ENCODE results near the gene MAPK12.

MAPK12 gene

DNA sequence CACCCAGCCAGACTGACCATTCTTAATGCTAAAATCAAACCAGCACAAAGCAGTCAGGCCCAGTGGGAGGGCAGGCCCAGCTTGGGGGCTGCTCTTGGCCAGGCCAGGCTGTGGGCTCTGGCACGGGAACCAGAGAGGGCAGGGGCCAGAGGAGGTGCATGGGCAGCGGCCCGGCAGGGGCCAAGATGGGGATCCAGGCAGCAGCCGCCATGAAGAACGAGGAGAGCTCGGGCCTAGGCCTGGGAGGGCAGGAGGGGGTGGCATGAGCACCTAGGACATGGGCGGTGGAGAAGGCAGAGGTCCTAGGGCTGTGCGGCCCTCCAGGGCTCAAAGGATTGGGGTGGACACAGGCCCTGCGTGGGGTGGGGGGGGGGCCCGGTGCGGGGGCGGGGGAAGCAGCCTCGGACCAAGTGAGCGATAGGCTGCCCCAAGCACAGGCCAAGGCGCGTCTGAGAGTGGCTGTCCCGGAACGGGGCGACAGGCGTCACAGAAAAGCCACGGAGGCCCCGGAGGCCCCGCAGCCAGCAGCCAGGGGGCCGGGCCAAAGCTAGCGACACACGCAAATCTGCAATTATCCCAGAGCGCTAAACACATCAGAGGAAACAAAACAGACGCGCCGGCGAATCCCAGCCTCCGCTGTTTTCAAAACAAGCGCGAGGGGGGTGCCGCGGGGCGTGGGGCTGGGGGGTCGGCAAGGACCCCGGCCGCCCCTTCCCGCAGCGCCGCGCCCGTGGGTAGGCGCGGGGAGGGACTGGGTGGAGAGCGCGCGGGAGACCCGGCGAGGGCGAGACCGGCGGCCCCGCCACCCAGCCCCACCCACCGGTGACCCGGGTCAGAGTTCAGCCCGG is 37.7 kb upstream of the MAPK12 start:
- DNase-seq = no peak

DNA sequence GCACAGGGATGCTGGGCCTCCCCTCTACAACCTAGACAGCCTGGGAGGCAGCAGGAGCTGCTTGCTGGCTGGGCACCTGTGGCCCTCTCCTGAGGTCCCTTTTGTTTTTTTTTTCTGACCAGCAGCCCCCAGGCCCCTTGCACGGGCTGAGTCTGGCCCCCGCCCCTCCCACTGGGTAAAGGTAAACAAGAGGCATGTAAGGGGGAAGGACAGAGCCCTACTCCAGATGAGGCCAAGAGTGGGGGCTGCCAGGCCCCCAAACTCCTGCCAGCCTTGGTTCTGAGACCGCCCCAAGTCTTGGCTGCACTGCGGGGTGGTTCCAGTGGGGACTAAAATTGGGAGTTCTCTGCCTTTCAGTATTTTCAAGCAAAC is 36.8 kb upstream of the MAPK12 start:
- no peak for DNase-seq

DNA sequence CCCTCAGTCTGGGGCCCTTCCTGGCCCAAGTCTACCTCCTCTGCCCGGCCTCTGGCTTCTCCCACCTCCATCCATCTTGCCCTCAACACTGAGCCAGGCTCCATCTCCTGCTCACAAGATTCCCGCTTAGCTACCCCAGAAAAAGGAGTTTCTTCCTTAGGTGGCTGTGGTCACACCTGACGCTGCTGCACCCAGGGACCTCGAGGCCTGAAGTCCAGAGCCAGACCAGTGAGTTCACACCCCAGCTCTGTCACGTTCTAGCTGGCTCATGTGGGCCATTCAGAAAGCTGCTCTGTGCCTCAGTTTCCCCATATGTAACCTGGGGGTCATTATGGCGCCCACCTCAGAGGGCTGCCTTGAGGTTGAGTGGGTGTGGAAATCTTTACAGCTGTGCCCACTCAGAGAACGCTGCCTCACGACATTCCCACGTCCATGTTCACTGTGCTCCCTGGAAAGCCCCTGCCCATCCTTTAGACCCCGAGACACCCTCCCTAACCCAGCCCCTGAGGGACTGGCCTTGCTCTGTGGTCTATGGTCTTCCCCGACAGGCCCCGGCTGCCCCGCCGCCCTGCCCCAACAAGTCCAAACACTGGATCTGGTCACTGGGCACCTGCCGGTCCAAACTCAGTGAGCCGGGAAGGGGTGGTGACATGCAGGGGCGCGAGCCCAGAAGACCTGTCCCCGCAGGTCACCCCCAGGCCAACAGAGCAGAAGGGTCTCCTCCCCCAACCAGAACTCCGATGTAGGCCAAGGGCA is 36.2 kb upstream of the MAPK12 start:
- DNase-seq = no peak

DNA sequence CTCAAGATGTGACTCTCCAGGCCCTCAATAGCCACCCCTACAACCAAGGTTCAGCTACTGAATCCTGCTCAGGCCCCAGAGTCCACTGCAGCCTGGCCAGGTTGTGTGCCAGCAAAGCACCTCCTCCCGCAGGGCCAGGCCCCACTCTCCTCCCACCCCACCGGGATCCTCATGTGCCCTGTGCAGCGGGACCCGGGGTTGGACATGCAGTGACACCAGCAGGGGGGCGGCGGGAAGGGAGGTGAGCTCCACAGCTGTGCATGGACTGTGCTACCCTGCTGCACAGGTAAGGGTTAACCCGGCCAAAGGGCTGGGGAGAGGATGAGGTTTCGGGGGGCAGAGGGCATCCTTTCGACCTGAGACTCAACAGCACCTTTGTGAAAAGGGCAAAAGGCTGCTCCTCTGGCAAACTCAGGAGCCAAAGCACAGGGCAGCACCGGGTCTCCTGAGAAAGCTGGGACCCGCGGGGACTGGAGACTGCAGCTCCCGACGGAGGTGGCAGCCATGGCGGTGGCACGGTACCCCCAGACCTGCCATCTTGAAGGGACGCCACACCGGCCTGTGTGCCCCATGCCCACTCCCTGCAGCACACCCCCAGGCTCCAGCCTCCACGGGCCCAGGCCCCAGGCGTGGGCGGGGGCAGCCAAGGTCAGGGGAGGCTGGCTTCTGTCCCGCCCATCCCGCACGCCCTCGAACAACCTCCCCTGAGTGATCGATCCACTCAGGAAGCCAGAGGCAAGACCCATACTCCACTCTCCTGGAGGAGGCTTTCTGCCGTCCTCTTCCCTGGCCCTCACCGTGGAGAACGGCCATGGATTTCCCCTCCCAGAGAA is 35.4 kb upstream of the MAPK12 start:
- no peak for DNase-seq

DNA sequence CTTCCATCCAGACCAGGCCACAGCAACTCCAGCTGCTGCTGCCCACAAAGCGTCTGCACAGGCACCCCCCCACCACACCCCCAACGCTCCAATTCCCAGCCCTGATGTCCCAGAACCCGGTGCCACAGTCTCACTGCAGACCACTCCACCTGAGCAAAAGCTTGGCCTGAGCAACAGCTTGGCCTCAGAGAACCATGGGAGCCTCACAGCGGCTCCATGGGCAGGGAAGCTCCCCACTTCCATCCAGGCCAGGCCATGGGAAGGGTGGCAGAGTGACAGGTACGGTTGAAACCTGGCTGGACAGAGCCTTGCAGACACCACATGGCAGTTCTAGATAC is 32.8 kb upstream of the MAPK12 start:
- DNase-seq = no peak

DNA sequence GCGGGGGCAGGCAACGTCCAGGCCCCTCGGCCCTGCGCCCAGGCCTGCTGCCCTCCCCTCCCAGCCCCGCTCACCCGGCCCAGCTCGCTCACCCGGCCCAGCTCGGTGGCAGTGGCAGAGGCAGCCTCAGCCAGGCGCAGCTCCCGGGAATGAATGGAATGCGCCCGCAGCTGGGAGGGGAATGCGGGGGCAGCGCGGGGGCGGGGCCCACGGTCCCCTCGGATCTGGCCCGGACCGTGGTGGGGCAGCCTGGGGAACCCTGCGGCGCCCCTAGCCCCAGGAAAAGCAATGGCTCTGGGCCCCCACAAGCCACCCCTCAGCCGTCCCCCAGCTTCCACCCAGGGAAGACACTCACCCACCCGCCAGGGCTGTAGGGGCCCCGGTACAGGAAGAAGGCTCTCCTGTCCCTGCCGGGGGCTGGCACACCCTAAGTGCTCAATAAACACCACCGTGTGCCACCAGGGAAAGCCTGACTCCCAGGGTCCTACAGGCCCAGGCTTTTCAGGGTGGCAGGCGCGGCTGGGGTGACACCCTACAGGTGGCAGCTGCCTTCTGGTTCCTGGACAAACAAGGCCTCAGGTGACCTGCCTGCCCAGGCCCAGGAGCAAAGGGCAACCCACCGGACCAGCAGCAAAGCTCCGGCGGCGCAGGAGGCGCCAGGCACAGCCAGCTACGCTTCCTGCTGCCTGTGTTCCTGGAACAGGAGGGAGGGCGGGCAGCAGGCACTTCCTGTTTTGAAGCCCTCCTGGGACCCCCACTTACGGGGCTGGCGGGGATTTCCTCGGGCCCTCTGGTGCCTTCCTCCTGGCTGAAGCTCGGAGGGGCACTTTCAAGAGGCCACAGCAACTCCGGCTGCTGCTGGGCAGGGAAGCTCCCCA is 32.2 kb upstream of the MAPK12 start:
- DNase-seq = no peak

DNA sequence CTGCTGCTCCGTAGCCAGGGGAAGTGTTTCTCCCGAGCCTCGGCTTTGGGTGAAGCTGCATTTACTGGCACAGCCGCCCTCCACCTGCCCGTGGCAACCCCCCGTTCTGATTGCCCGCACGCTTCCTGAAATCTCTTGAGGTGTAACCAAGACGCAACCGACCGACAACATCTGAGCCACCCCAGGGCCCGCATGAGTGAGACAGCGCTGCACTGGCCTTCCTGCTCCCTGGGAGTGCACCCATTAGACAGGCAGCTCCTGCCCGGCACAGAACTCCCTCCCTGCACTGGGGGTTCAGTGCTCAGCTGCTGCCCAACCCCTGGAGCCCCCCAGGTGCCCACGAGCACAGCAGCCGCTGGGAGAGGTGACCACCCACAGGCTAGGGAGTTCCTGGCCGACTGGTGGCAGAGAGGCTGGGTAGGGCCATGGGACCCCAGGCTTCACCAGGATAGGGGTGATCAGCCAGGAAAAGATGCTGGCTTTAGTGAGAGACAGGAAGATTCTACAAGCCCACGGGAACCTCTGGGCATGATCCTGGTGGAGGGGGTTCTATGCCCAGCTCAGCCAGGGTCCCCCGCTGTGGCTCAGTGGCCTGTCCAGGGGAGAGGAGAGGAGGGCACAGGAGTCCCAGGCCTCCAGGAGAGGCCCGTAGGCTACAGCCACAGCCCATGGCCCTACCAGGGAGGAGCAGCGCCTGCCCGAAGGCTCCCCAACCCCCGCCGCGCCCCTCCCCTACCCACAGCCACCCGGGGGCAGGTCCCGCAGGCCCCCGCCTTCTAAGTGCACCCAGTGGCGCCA is 31.4 kb upstream of the MAPK12 start:
- DNase-seq = no peak

DNA sequence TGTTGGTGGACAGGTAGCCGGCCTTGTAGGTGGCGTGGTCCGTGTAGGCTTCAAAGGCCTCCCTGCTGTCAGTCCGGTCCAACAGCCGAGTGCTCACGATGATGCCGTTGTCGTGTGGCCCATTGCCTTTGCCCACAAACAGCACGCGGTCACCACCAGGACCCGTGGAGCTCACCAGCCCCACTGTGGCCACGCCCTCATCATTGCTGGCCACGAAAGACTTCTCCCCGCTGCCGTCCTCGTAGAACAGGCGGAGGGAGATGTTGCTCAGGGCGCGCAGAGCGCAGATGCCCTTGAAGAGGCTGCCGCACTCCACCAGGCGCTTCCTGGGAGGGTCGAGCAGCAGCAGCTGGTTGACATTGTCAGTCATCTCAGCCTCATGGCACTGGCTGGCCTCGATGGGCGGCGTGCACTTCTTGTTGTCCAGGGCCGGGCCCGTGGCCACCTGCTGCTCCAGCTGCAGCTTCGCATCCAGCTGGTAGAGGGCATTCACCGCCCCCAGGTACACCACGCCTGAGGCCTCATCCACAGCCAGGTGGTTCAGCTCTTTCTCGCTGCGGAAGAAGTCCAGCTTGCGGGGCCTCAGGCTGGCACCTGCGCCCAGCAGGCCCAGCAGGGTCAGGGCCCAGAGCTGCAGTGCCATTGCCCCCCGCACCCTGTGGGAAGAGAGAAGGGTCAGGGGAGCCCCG is 28.6 kb upstream of the MAPK12 start:
- DNase-seq = no peak

DNA sequence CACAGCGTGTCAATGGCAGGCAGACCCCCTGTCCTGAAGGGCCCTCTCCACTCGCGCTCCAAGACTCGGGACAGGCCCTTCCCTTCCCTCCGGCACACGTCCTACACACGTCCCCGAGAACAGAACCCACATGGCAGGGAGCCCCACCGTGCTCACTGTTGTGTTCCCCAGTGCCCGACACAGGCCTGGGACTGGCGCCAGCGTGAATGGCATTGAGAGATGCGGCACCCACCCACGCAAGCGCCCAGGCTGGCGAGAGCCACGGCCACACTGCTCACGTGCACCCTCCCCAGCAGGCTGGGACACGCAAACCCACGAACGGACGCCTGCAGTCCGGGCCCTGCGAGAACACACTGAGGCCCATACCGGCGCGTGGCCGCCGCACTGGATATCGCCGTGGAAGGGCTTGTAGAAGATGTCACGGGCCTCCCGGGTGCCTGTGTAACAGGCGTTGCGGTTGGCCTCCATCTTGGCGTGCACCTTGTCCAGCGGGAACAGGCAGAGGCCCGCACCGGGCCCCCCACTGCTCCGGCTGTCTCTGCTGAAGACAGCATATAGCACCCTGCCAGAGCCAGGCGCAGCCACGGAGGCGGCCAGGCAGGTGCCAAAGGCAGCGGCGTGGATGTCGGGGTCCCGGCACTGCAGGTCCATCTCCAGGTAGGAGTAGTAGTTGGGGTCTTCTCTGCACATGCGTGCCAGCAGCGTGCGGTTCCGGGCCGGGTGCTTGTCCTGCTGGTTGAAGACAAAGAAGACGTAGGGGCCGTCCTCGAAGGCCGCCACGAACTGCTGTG is 27.9 kb upstream of the MAPK12 start:
- DNase-seq = no peak

DNA sequence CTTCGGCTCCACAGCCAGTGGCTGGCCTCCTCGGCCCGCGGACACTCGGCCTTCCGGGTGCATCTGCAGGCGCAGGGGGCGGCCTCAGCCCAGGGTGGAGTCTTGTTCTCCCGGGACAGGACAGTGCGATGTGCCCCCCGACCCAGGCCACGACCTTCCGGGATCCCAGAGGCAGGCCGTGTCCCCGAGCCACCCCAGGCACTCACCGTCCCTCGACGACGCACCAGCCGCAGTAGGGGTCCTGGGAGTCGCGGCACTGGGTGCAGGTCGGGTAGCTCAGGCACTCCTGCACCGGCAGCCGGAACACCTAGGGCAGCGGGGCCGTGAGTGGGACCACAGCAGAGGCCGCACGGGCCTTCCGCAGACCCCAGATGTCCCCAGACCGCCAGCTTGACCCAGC is 26.2 kb upstream of the MAPK12 start:
- DNase-seq = no peak

DNA sequence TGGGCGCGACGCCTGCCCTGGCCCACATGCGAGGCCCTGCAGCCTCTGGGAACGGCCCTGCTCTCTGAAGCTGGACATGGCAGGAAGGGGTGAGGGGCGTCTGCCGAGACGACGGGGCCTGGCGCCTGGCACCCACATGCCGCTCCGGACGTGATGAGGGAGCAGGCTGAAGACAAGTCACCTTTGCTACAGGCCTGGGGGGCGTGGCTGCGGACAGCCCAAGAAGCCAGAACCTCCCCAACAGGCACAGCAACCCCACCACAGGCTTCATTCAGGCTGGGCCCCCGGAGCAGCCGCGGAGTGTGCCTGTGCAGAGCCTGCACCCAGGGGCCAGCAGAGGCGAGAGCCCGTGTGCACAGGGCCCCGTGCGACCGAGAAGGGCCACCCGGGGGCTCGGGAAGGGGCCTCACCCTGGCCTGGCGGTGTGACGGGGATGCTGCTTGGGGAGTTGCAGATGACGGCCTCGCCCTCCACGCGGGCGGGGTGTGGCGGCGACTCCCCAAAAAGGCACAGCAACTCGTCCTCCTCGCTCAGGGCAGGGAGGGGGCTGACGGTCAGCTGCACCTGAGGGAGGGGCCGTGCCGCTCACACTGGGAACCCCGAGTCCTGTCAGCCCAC is 25.3 kb upstream of the MAPK12 start:
- no peak for DNase-seq

DNA sequence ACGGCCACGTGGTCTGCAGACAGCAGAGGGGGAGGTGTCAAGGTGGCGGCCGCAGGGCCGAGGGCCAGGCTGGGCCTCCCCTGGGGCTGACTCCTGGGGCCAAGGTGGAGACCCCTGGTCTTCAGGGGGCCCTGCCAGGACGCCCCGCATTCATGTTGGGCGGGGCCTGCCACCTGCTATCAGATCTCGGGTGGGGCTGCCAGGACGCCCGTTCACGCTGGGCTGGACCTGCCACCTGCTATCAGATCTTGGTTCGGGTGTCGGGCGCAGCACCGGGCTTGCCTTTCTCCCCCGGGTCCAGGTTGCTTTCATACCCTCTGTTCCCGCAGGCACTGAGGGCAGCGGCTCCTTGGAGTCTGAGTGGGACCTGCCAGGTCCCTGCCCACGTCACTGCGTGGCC is 24.8 kb upstream of the MAPK12 start:
- DNase-seq = no peak

DNA sequence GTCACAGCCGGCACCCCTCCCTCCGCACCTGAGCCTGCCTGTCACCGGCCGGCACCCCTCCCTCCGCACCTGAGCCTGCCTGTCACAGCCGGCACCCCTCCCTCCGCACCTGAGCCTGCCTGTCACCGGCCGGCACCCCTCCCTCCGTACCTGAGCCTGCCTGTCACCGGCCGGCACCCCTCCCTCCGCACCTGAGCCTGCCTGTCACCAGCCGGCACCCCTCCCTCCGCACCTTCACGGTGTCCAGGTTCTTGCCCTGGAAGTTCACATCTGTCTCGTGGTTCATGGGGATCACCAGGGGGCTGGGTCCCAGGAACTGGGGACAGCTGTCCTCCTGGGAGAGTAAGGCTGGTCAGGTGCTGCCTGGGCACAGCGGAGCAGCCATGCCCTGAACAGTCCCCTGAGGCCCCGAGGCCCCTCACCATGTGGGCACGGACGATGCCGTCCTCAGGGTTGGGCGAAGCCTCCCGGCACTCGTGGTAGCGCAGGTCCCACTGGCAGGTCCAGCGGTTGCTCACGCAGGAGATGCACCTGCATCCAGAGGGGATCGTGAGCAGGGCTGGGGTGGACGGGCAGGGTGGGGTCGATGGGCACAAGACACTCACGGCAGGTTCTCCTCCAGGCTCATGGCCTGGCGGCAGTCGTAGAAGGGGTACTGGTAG is 24.2 kb upstream of the MAPK12 start:
- no peak for DNase-seq

DNA sequence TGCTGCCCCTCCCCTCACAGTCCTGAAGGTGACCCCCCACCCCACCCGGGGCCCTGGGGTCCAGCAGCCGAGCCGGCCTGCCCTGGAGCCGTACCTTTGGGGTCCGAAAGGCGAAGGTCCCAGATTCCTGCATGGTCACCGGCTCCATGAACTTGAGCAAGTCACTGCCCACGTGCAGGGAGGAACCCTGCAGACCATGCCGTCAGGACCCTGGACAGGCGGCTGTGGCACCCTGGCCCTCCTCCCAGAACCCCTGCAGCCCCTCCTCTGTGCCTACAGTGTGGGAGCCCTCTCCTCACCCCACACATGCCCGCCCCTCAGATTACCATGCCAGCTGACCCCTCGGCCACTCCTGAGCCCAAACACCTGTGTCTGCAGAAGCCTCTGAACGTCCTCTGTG is 23.0 kb upstream of the MAPK12 start:
- no peak for DNase-seq

DNA sequence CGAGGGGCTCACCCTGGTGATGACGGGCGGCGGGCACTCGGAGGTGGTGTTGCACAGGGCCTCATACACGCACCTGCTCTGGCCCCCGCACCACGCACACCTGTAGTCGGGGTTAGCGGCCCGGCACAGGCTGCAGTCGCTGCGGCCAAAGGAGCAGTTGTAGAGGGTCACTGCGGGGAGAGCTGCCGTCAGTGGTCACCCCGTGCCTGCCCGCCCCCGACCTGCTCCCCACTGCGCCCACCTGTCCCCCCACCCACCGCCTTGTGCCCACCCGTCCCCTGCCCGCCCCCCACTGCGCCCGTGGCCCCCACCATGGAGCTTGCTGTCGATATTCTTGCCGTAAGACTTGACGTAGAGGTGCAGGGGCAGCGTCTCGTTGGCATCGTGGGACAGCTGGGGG is 22.3 kb upstream of the MAPK12 start:
- no peak for DNase-seq

DNA sequence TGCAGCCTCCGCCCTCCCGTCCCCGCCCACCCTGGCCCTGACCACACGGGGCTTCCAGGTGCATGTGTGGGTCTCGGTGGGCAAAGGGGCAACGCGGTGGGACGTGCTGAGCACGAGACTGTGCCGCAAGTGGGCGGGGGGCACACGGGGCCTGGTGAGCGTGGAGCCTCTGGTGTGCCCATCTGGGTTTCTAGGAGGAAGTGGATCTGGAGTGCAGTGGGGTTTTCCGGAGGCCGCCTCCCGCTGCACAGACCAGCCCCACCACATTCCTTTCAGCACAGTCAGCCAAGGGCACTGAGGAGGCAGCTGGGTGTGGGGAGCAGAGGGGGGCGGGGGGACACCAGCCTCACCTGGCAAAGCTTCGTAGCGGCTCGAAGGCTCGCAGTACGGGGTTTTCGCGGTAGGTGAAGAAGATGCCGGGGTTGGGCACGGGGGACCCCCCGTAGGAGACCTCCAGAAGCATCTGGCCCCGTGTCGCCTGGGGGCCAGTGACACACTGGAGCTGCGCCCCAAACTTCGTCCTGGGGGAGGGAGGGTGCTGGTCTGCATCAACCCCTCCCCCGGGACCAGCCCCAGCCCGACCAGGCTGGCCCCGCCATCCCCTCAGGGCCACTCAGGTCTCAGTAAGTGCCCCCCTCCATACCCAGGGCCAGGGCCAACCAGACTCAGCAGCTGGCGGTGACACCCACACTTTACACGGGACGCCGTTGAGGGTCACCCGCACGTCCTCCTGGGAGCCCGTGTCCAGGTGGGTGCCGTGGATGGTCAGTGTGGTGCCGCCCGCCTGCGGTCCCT is 21.1 kb upstream of the MAPK12 start:
- no peak for DNase-seq

DNA sequence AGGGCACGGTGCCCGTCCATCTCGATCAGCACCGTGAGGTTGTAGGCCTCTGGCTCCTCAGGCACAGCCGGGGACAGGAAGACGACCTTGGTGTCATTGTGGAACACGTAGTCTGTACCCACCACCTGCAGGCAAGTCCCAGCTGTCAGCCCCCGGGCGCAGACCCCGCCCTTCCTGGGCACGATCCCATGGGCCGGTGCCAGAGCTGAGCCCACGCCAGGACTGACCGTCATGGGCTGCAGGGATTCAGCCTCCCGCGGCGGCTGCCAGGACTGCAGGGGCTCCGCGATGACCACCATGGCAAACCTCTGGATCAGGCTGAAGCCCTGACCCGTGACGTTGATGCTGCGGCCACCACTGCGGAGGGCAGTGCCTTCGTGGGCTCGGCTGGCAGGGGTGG is 20.5 kb upstream of the MAPK12 start:
- no peak for DNase-seq

DNA sequence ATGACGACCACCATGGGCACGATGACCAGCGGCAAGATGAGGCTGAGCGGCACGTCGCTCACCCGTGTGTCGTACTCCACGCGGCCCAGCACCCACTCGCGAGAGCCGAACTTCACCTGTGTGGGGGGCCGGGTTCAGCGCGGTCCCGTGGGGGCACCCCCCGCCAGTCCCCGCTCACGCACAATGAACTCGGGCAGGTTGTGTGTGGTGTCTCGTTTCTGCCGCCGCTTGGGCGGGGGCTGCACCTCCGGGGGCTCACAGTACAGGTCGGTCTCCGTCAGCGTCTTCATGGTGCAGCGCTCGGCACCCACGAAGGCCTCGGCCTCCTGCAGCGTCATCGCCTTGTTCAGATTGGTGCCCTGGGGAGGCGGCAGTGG is 19.9 kb upstream of the MAPK12 start:
- DNase-seq = no peak
